Stimulated activated CD4-positive, alpha-beta T cell treated with anti-CD3 and anti-CD28 coated beads, Interleukin-1b, Interleukin-23, amount 100 ng/mL, for 48 hours (primary cell): ENCODE results near the gene SHROOM2.
"Not testable (repeated sequence)": the region's sequence is repeated elsewhere in the genome, so short reads cannot be mapped to it uniquely, and the experiment has no call there.

Experiments used
- DNase-seq: peaks from one replicate; pipeline ENCODE4 v3.0.0-alpha.2; 2020

The SHROOM2 gene

GRCh38 chrX:9842541-9842940 is 56.3 kb downstream of the SHROOM2 start:
- DNase-seq = no peak

GRCh38 chrX:9844936-9845577 is 58.8 kb downstream of the SHROOM2 start:
- no peak for DNase-seq

DNA sequence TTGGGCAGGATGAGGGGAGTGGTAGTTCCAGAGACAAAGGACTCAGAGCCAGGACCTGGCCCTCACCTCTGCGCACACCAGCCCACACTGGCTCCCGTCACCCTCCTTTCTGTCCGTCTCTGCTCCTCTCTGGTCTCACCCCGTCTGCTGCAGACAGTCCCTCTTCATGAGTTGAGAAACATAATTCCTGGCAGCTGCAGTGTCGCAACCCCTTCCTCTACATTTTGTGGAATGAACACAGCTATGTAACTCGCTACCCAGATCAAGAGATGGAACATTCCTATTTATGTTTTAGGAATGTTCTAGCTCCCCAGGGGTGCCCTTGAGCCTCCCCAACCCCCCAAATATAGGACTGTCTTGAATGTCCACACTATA is 59.3 kb downstream of the SHROOM2 start:
- no peak for DNase-seq

DNA sequence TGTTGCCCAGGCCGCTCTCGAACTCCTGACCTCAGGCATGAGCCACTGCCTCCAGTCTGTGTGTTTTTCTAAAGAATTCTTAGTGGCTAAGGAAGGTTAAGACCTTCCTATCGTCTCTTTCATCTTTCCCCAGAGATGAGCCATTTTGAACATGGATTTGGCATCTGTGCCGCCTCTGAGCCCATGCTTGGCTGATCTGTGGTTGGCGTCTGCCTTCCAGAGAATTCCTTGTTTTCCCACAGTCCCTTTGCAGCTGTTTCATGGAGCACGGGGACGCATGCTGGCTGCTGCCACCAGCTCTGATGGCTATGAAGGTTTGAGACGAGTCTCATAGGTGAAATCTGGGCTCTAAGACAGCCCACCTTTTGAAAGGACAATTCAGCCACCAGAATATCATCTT is 60.4 kb downstream of the SHROOM2 start:
- no peak for DNase-seq

- no peak for DNase-seq
Measured at GRCh38 chrX:9847071-9847470, 60.8 kb downstream of the SHROOM2 start.

DNA sequence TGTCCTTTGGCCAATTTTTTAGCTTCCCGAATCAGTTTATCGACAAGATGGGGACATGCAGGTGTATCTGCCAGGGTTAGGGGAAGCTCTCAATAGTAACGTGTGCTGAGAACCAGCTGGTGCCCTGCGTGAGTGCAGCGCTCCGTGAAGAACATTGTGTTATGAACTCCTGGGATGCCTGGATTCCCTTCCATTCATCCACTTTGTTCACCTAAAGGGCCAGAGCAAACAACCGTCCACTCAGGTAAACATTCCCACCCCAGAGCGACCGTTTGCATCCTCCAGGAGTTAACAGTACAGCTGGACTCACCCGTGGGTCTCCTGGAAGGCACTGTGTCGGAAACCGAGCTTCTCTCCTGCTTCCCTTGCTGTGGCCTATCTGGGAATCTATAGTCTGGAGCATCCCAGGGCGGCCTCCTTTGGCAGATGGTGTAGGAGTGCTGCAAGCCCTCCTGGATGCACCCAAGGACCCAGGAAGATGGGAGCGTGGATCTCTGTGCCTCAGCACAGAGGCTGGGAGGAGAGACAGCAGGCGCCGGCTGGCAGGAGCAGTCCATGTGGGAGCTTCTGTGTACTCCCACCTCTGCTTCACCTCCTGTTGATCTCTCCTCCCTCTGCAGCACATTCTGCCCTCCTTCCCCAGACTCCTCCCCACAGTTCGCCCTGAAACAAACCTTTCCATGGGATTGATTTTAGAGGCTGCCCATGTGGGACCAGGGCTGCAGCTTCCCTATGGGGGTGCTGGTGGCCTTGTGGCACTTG is 62.7 kb downstream of the SHROOM2 start:
- no peak for DNase-seq

DNA sequence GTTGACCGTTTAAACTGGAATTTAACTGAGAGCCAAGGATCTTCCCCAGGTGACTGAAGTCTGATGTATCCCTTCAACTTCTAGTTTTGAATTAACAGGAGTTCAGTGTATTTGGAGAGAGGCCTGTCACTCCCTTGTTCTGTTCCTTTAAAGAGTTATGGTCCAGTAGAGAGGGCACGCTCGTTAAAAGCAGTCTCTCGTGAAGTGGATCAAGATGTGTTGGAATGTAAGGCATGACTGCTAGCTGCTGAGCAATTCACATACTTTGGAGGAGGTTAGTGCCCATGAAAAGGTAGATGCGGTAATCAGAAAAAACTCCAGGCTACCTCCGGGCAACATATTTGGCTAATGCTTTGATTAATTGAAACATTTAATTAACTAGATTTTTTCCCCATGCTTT is 65.7 kb downstream of the SHROOM2 start:
- no peak for DNase-seq

- no peak for DNase-seq
Measured at GRCh38 chrX:9853307-9853706, 67.1 kb downstream of the SHROOM2 start.

- no peak for DNase-seq
Measured at GRCh38 chrX:9855561-9856283, 69.5 kb downstream of the SHROOM2 start.

DNA sequence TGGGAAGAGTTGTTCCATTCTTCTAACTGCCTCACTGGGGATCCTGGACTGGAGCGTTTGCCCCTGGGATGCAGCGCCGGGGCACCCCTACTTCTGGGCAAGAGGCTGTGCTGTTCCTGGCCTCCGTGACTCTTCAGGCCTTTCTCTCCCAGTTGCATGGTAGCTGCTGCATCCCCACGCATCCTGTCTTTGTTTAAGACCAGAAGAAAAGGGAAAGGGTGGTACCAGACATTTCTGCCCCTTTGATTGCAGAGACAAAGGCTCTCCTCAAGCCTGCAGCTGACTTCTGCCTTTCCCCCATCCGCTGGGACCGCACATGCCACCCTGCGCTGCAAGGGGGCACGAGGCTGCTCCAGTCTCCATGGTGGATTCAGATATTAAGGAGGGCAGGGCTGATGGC is 70.4 kb downstream of the SHROOM2 start:
- no peak for DNase-seq

GRCh38 chrX:9857575-9858474 is 71.6 kb downstream of the SHROOM2 start:
- DNase-seq = no peak

DNA sequence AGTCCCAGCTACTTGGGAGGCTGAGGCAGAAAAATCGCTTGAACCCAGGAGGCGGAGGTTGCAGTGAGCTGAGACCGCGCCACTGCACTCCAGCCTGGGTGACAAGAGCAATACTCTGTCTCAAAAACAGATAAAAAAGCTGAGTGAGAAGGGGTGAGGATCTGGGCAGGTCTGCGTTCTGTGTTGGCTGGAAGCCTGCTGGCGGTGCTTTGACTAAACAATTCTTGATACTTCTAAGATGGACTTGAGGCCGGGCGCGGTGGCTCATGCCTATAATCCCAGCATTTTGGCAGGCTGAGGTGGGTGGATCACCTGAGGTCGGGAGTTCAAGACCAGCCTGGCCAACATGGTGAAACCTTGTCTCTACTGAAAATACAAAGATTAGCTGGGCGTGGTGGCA is 72.5 kb downstream of the SHROOM2 start:
- not testable (repeated sequence) for DNase-seq

- DNase-seq = no peak
Measured at GRCh38 chrX:9859711-9860555, 73.7 kb downstream of the SHROOM2 start.

GRCh38 chrX:9860826-9861225 is 74.6 kb downstream of the SHROOM2 start:
- DNase-seq = no peak

GRCh38 chrX:9861711-9862110 is 75.5 kb downstream of the SHROOM2 start:
- no peak for DNase-seq

GRCh38 chrX:9862525-9862924 is 76.3 kb downstream of the SHROOM2 start:
- no peak for DNase-seq

DNA sequence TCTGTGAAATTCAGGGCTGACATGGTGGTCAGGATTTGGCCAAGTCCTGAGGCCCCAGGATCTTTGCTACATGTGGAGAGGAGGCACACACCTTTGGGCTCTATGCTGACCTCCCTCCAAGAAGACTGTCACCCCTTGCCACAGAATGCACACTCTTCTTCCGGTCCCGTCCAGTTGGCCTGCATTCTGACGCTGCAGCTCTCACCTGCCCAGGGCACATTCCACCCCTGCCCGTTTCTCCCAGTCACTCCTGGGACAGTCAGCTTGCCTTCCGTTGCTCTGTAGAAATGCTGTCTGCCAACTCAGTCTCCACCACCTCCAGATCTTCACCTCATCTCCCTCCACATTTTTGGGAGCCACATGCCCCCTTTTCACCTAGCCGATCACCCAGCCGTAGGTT is 76.7 kb downstream of the SHROOM2 start:
- DNase-seq = no peak

- no peak for DNase-seq
Measured at GRCh38 chrX:9864011-9864410, 77.8 kb downstream of the SHROOM2 start.

DNA sequence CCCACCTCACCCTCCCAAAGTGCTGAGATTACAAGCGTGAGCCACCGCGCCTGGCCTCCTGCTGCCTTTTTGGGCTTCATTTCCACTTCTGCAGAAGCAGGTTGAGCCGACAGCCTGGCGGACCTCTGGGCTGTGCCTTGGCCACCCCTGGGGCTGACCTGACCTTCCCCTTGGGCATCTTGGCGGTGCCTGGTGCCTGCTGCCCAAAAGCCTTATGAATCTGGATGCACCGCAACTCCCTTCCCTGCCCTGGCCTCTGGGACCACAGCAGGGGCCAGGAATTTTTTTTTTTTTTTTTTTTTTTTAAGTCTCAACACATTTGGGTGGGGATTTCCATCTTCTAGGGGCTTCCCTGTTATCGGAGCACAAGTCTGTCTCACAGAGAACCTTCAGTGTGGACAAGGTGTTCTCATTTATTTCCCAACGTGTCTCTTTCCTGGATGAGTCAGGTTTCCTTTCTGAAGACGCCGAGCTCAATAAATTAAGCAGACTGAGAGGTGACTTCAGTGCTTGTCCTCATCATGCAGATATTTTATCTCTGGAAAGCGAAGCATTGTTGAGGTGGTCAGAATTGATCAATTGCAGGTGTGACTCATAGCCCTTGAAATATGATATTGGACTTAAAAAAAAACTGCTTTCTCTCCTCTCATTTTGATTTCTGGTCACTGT is 79.7 kb downstream of the SHROOM2 start:
- DNase-seq = no peak

- DNase-seq = no peak
Measured at GRCh38 chrX:9866633-9867032, 80.4 kb downstream of the SHROOM2 start.

DNA sequence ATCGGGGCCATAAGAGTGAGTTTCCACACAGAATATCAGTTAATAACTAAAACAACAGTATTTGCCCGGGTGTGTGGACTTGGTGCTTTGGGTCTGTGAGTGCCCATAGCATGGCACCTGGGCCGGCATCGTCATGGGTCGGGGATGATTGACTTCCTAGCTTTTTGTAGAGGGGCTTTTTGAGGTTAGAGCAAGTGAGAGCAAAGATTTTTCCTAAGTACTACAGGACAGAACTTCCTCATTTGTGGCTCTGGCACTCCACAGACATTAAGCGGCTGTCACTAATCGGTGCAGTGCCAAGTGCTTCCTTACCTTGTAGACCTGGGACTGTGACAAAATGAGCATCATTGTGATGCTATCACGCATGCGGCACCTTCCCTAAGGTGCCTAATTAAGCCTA is 81.0 kb downstream of the SHROOM2 start:
- DNase-seq = no peak

GRCh38 chrX:9867753-9868152 is 81.5 kb downstream of the SHROOM2 start:
- DNase-seq = no peak
